Mucosa of descending colon (tissue), 3 donors: ENCODE data around the gene TFDP2. TPM values are rescaled to one million over a fixed set of nuclear protein-coding genes. Genes with fewer than 3 reads are reported as not detected.
A peak's percentile ranks its signal among the peaks of the same experiment; 100 is the strongest.
"Not testable (repeated sequence)": the region's sequence is repeated elsewhere in the genome, so short reads cannot be mapped to it uniquely, and the experiment has no call there.

ENCODE experiments used
- ATAC-seq: fragments of 200-7000 bp; cut with Tn5 transposase; one replicate; pipeline ENCODE4 v1.9.1; 2020; ENCODE audit warnings: mild to moderate bottlenecking, moderate library complexity
- DNase-seq, 3 donors: peaks; one replicate each; pipeline ENCODE4 v3.0.0-alpha.2; 2020
- H3K36me3 ChIP-seq: fragments of 200-600 bp; one replicate; pipeline ENCODE4 v1.8.0; 2021; ENCODE audit warnings: low read depth, mild to moderate bottlenecking
- H3K4me1 ChIP-seq: fragments of 200-600 bp; one replicate; pipeline ENCODE4 v1.8.0; 2021; ENCODE audit warnings: low read depth, mild to moderate bottlenecking
- H3K4me3 ChIP-seq: fragments of 200-600 bp; one replicate; pipeline ENCODE4 v1.8.0; 2021; ENCODE audit warnings: mild to moderate bottlenecking
- H3K9me3 ChIP-seq: fragments of 200-600 bp; one replicate; pipeline ENCODE4 v1.8.0; 2021; ENCODE audit warnings: mild to moderate bottlenecking
- CTCF ChIP-seq: fragments of 200-600 bp; IDR thresholded peaks from one replicate; pipeline ENCODE4 v1.8.0; 2022; ENCODE audit warnings: antibody characterized with exemption, mild to moderate bottlenecking
- intact Hi-C, 2 donors: fragments of 100-400 bp; cut with DNase I in 1 of 2; cut with micrococcal nuclease in 1 of 2; formaldehyde crosslinking; loops; one replicate each; pipeline versions ENCODE4 v1.11.0 to v1.11.1; 2022; cut with DNase I, micrococcal nuclease
- total RNA-seq, 3 donors: library from RNA; stranded (reverse); fragmentation: NEBNext Ultra II Directional in 2 of 3; extraction: Animal tissue kit (Norgen Biotek cat#: 25700) in 2 of 3; gene quantifications; one replicate each; pipeline versions ENCODE4 v1.2.1 to v1.2.4, GENCODE V29; 2021 to 2023
- donor health status: DM: no; HTN: no; CAD: no; lungs with moderate emphysema.
- donor health status: DM: no; HTN: no; CAD: no.
- donor health status: DM: no; HTN: yes; CAD: no.

The TFDP2 gene
- total RNA-seq, 3 donors from 2014 or later, result 45.1 to 61.4 (median 54.8) TPM

GRCh38 chr3:141915766-141916165 lies 233.6 kb downstream of the TFDP2 start:
- Histone ChIP-seq H3K9me3 (no peaks in the 10 kb centered on the region), H3K36me3 (no peaks in the 10 kb centered on the region), H3K4me1 (no peaks in the 10 kb centered on the region), H3K4me3 (no peak overlapping the region)
- ATAC-seq (no peak), DNase-seq (no peak)
- intact Hi-C loops, result no loop called here
- no peak for TF ChIP-seq CTCF

GRCh38 chr3:141915016-141915415 lies 234.3 kb downstream of the TFDP2 start:
- intact Hi-C loops, result no loop called here
- no peak overlapping the region for H3K4me3 ChIP-seq
- H3K36me3 ChIP-seq, result no peaks in the 10 kb centered on the region
- H3K4me1 ChIP-seq, result no peaks in the 10 kb centered on the region
- no peak for TF ChIP-seq CTCF
- DNase-seq (no peak), ATAC-seq (no peak)
- no peaks in the 10 kb centered on the region for H3K9me3 ChIP-seq

GRCh38 chr3:141914311-141914710 lies 235.0 kb downstream of the TFDP2 start:
- DNase-seq (no peak), ATAC-seq (no peak)
- no peak for TF ChIP-seq CTCF
- Histone ChIP-seq H3K4me1 (no peaks in the 10 kb centered on the region), H3K36me3 (no peaks in the 10 kb centered on the region), H3K9me3 (no peaks in the 10 kb centered on the region), H3K4me3 (no peak overlapping the region)
- intact Hi-C loops, result no loop called here

GRCh38 chr3:141913150-141913811 lies 236.1 kb downstream of the TFDP2 start:
- TF ChIP-seq CTCF, result peak; percentile 33
- intact Hi-C loops, result no loop called here
- Histone ChIP-seq H3K36me3 (no peaks in the 10 kb centered on the region), H3K4me1 (no peaks in the 10 kb centered on the region), H3K4me3 (no peak overlapping the region), H3K9me3 (no peaks in the 10 kb centered on the region)
- DNase-seq (peak in 1 of 3 donors; percentile 78), ATAC-seq (peak; percentile 89)

GRCh38 chr3:141909986-141910385 lies 239.4 kb downstream of the TFDP2 start:
- ATAC-seq, intact Hi-C loops, H3K4me1 ChIP-seq, H3K4me3 ChIP-seq, DNase-seq, H3K36me3 ChIP-seq, H3K9me3 ChIP-seq: not testable (repeated sequence)

- no peaks in the 10 kb centered on the region for H3K36me3 ChIP-seq
- no peaks in the 10 kb centered on the region for H3K4me1 ChIP-seq
- H3K4me3 ChIP-seq, result no peak overlapping the region
- no peak for TF ChIP-seq CTCF
- intact Hi-C loops, result no loop called here
- ATAC-seq (no peak), DNase-seq (no peak)
- H3K9me3 ChIP-seq, result no peaks in the 10 kb centered on the region
Observed at GRCh38 chr3:141909408-141909807, 239.9 kb downstream of the TFDP2 start.
